A673 (cell line): ENCODE results near the gene NEDD9.

Source experiments
- CTCF ChIP-seq: fragments of 300-800, 200-600 bp; sonication (generic); conservative IDR thresholded peaks from 2 replicates; pipeline ENCODE4 v1.5.1; 2017; ENCODE audit warnings: low read depth, mild to moderate bottlenecking, antibody characterized with exemption, low read length, moderate library complexity, mixed read lengths
- EZH2 ChIP-seq: fragments of 200-600 bp; sonication (generic); IDR thresholded peaks from 2 replicates; pipeline ENCODE4 v1.6.1; 2017; ENCODE audit warnings: borderline replicate concordance, low read depth, mild to moderate bottlenecking, mixed read lengths, antibody characterized with exemption, low read length; ENCODE audit not compliant: poor library complexity, severe bottlenecking

- TF ChIP-seq CTCF (no peak), EZH2 (no peak)
These were observed 14.4 kb downstream of the NEDD9 start for GRCh38 chr6:11218102-11218442.
